GM21423 (cell line): ENCODE measurements around the gene EVI2A.
"Not testable (repeated sequence)": the region's sequence is repeated elsewhere in the genome, so short reads cannot be mapped to it uniquely, and the experiment has no call there.

ENCODE experiments used
- ATAC-seq: cut with Tn5 transposase; IDR thresholded peaks from one replicate; pipeline ENCODE4 v1.9.1; 2021; ENCODE audit warnings: mild to moderate bottlenecking, moderate library complexity; ENCODE audit not compliant: unreplicated experiment

The EVI2A gene

GRCh38 chr17:31321481-31321880 lies at the start of gene EVI2A:
Gene EVI2A, minus strand, starts transcription at chr17:31321622. Its CDS starts 2,609 bp downstream, at chr17:31319013.
- no peak for ATAC-seq

GRCh38 chr17:31369266-31369665 lies 47.8 kb upstream of the EVI2A start:
- ATAC-seq: no peak

GRCh38 chr17:31366088-31366487 lies 44.7 kb upstream of the EVI2A start:
- no peak for ATAC-seq

GRCh38 chr17:31364012-31364411 lies 42.6 kb upstream of the EVI2A start:
- no peak for ATAC-seq

- no peak for ATAC-seq
These were observed 36.5 kb upstream of the EVI2A start for GRCh38 chr17:31357839-31358394.

GRCh38 chr17:31357091-31357490 lies 35.7 kb upstream of the EVI2A start:
- no peak for ATAC-seq

GRCh38 chr17:31355935-31356334 lies 34.5 kb upstream of the EVI2A start:
- no peak for ATAC-seq

GRCh38 chr17:31349454-31349853 lies 28.0 kb upstream of the EVI2A start:
- no peak for ATAC-seq

- ATAC-seq: not testable (repeated sequence)
These were observed 23.8 kb upstream of the EVI2A start for GRCh38 chr17:31345191-31345747.

GRCh38 chr17:31339906-31340661 lies 18.7 kb upstream of the EVI2A start:
- ATAC-seq: no peak

- ATAC-seq: no peak
These were observed 7.8 kb upstream of the EVI2A start for GRCh38 chr17:31329221-31329620.

GRCh38 chr17:31328160-31328535 lies 6.7 kb upstream of the EVI2A start:
- no peak for ATAC-seq

- no peak for ATAC-seq
These were observed 6.2 kb upstream of the EVI2A start for GRCh38 chr17:31327534-31328159.

GRCh38 chr17:31323551-31323950 lies 2.1 kb upstream of the EVI2A start:
- ATAC-seq: no peak

GRCh38 chr17:31321966-31322365 lies 544 bp upstream of the EVI2A start:
- no peak for ATAC-seq

GRCh38 chr17:31320791-31321190 lies 631 bp downstream of the EVI2A start:
- ATAC-seq: no peak

GRCh38 chr17:31320241-31320640 lies 1.2 kb downstream of the EVI2A start:
- ATAC-seq: no peak

- ATAC-seq: no peak
These were observed 2.4 kb downstream of the EVI2A start for GRCh38 chr17:31318851-31319661.

- peak; percentile 31 for ATAC-seq
These were observed 3.1 kb downstream of the EVI2A start for GRCh38 chr17:31318298-31318801.

GRCh38 chr17:31314782-31315100 lies 6.7 kb downstream of the EVI2A start:
- ATAC-seq: no peak
